GM12892 (cell line): ENCODE measurements around the gene RGL2.
A peak's percentile ranks its signal among the peaks of the same experiment; 100 is the strongest.
"Not testable (repeated sequence)": the region's sequence is repeated elsewhere in the genome, so short reads cannot be mapped to it uniquely, and the experiment has no call there.

Experiments
- DNase-seq: peaks from one replicate; pipeline ENCODE4 v3.0.0; 2011; ENCODE audit not compliant: insufficient read length
- FAIRE-seq: peaks from 2 replicates; lab custom pipeline; 2011; peaks lifted over from hg19 to GRCh38; lab: Jason Lieb, UNC
- POLR2A ChIP-seq: IDR thresholded peaks from 2 replicates; pipeline ENCODE4 v1.6.1; 2011; ENCODE audit warnings: low read depth, low read length, control low read depth
- POLR2AphosphoS5 ChIP-seq: IDR thresholded peaks from 2 replicates; pipeline ENCODE4 v1.6.1; 2011; ENCODE audit warnings: low read depth, low read length, control low read depth
- TAF1 ChIP-seq: IDR thresholded peaks from 2 replicates; pipeline ENCODE4 v1.6.1; 2011; ENCODE audit warnings: low read depth, mild to moderate bottlenecking, control low read depth, low read length, borderline replicate concordance

Gene RGL2

DNA sequence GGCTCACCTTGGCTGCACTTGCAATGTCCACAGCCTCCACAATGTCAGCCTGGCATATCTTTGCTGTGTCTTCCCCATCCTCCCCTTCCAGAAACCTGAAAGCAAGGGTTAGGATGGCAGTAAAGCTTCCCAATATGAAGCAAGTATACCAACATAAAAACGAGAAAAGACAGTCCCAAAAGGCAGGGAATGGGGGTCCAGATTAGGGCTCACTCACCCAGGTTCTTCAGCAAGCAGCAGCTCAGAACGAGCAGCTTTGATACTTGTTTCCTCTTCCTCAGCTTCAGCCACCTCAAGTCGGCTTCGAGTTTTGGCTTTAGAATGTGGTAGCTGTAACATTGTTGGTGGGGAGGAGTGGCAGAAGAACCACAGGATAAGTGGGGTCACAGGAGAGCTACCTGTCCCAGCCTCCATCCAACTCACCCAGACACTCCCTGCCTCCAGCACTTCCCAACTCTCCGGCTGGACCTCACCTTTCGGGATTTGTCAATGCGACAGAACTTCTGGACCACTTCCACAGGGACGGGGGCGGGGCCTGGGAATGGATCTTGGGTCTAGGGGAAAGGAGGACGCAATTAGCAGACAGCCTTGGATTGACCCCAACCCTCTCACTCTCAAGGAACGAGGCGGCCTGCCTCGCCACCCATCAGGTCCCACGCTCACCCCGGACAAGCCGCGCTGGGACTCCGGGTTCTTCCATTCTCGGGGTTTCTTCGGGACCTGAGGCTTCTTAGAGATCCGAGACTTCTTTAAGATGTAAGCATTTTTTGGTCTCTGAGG is 10.4 kb downstream of the RGL2 start:
- DNase-seq (no peak), FAIRE-seq (no peak)
- TF ChIP-seq POLR2AphosphoS5 (no peak), POLR2A (no peak), TAF1 (no peak)

GRCh38 chr6:33286946-33287914 is 11.5 kb downstream of the RGL2 start:
- no peak for FAIRE-seq
- no peak for DNase-seq
- TF ChIP-seq POLR2A (no peak), POLR2AphosphoS5 (no peak), TAF1 (no peak)

GRCh38 chr6:33285214-33285613 is 13.5 kb downstream of the RGL2 start:
- FAIRE-seq, DNase-seq: not testable (repeated sequence)

DNA sequence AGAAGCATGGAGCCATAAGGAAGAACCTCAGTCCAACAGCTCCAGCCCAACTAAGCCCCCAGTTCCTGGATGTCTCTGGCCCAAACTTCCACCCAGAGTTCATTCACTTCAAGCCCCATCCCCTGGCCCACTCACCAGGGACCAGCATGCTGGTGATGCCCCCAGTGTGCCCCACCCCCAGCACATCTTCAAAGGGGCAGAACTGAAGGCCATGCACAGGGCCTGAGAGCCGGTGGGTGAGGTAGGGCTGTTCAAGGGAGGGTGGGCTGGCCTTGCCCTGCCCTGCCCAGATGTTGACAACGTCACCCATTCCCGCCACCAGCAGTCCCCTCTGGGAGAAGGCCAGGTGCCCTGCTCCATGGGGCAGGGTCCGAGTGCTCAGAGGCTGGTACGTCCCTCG is 18.2 kb downstream of the RGL2 start:
- TF ChIP-seq POLR2AphosphoS5 = no peak
- TF ChIP-seq POLR2A = no peak
- no peak for TF ChIP-seq TAF1
- FAIRE-seq (no peak), DNase-seq (no peak)

- no peak for FAIRE-seq
- no peak for DNase-seq
- TF ChIP-seq POLR2A (no peak), POLR2AphosphoS5 (no peak; the same call in 1 of the 2 replicates), TAF1 (no peak)
Measured at GRCh38 chr6:33279971-33280511, 18.7 kb downstream of the RGL2 start.

DNA sequence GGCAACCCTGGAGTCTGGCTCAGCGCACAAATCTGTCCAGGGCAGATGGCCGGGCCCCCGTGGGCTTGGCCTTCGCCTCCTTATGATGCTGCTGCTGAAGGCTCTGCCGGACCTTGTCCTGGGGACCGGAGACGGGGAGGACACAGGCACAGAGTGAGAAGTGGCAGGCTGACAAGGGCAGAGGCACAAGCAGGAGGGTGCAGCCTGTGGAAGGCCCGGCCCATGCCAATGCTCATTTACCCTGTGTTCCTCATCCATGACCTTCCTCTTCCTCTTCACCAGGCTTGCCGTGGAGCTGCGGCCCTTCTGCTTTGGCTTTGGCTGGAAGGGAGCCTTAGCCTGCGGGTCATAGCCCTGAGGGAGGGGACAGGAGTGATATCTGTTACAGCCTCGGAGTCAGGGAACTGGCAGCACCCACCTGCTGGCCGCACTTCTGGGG is 19.5 kb downstream of the RGL2 start:
- TF ChIP-seq TAF1 = no peak
- TF ChIP-seq POLR2AphosphoS5 = peak; percentile 39; the same call in 1 of the 2 replicates
- TF ChIP-seq POLR2A = peak; percentile 31; the same call in 1 of the 2 replicates
- no peak for FAIRE-seq
- no peak for DNase-seq

- DNase-seq (no peak), FAIRE-seq (no peak)
- no peak for TF ChIP-seq POLR2AphosphoS5
Measured at GRCh38 chr6:33278810-33279209, 19.9 kb downstream of the RGL2 start.

- FAIRE-seq = no peak
- no peak for TF ChIP-seq TAF1
- no peak for TF ChIP-seq POLR2A
- TF ChIP-seq POLR2AphosphoS5 = no peak
Measured at GRCh38 chr6:33278392-33278741, 20.4 kb downstream of the RGL2 start.

GRCh38 chr6:33277663-33278391 is 20.9 kb downstream of the RGL2 start:
- FAIRE-seq (peak; percentile 70), DNase-seq (peak; percentile 66)
- TF ChIP-seq POLR2A (no peak; the same call in 1 of the 2 replicates), POLR2AphosphoS5 (peak; percentile 69; the same call in 1 of the 2 replicates)

More at GRCh38 chr6:33278392-33278741, 20.4 kb downstream of the RGL2 start:
- DNase-seq = no peak

DNA sequence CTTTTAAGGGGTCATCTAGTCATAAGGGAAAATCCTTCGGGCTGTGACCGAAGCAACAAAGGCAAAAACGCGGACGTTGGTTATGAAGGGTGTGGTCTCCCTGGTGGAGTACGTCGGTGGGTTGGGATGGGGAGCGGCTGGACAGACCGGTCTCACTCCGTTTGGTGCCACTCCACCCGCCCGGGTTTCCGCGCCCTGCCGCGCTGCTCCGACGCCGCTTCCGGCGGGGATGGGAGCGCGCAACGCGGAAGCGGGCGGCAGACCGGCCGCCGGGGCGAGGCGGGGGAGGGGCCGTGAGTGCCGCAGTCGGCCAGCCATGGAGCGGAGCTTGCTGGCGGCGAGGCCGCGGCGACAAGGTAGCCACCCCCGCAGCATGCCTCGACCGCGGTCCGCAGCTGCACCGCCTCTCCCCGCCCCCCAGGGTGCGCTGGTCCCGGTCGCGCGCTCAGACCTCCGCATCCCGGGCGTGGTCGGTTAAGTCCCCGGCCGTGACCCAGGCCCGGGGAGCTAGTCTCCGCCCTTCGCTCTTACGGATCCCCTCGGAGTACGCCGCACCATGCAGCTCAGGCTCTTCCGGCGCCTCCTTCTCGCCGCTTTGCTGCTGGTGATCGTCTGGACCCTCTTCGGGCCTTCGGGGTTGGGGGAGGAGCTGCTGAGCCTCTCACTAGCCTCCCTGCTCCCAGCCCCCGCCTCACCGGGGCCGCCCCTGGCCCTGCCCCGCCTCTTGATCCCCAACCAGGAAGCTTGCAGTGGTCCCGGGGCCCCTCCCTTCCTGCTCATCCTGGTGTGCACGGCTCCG is 21.7 kb downstream of the RGL2 start, which contains the start of gene B3GALT4:
B3GALT4 (plus strand) TSS at position 260 of the 799 bp plus-strand sequence; CDS start at position 557, 297 bp downstream.
- DNase-seq (peak; percentile 84), FAIRE-seq (peak; percentile 90)
- TF ChIP-seq POLR2AphosphoS5 = peak; percentile 99
- peak; percentile 34; the same call in 1 of the 2 replicates for TF ChIP-seq TAF1
- peak; percentile 96 for TF ChIP-seq POLR2A

- no peak for TF ChIP-seq POLR2A
- no peak for TF ChIP-seq POLR2AphosphoS5
- no peak for TF ChIP-seq TAF1
- DNase-seq (no peak), FAIRE-seq (no peak)
Measured at GRCh38 chr6:33276581-33276863, 22.2 kb downstream of the RGL2 start.
